Psoas muscle (tissue), 8 donors: ENCODE data around the gene EXD3. TPM values are rescaled to one million over a fixed set of nuclear protein-coding genes. Genes with fewer than 3 reads are reported as not detected.

Experiments
- ATAC-seq, 4 donors: fragments of 200-7000 bp; cut with Tn5 transposase; one replicate each; pipeline ENCODE4 v1.9.1; 2020; ENCODE audit warnings: moderate library complexity in 3 of 4, mild to moderate bottlenecking in 2 of 4
- DNase-seq, 2 donors: peaks; one replicate each; pipeline ENCODE4 v3.0.0-alpha.2; 2020
- H3K27ac ChIP-seq: fragments of 200-600 bp; one replicate; pipeline ENCODE4 v1.8.0; 2022
- H3K27me3 ChIP-seq, 3 donors: fragments of 200-600 bp in 1 of 3; one replicate each; pipeline versions ENCODE4 v1.6.1 to v1.8.0; 2013 to 2022; ENCODE audit warnings: low read length in 2 of 3, mild to moderate bottlenecking in 2 of 3, moderate library complexity in 1 of 3; ENCODE audit not compliant: insufficient read depth in 3 of 3
- H3K36me3 ChIP-seq, 2 donors: fragments of 200-600 bp in 1 of 2; one replicate each; pipeline versions ENCODE4 v1.6.1 to v1.8.0; 2013 to 2022; ENCODE audit warnings: low read depth in 1 of 2, mild to moderate bottlenecking in 1 of 2, moderate library complexity in 1 of 2; ENCODE audit not compliant: insufficient read depth in 1 of 2
- H3K4me1 ChIP-seq: fragments of 200-600 bp; one replicate; pipeline ENCODE4 v1.8.0; 2022
- H3K4me3 ChIP-seq: fragments of 200-600 bp; one replicate; pipeline ENCODE4 v1.8.0; 2022; ENCODE audit warnings: mild to moderate bottlenecking
- H3K9me3 ChIP-seq: fragments of 200-600 bp; one replicate; pipeline ENCODE4 v1.8.0; 2022
- CTCF ChIP-seq: fragments of 200-600 bp; IDR thresholded peaks from one replicate; pipeline ENCODE4 v1.8.0; 2022; ENCODE audit warnings: antibody characterized with exemption
- WGBS, 3 donors: extraction: QIAGEN DNeasy Blood & Tissue Kit; methylation state at CpG; one replicate each; pipeline versions ENCODE4 v1.1.6 to v1.1.7; 2013; 5-methylcytosine and 5-hydroxymethylcytosine counted together
- intact Hi-C, 2 donors: fragments of 100-400 bp; cut with DNase I; formaldehyde crosslinking; loops; one replicate each; pipeline versions ENCODE4 v1.11.0 to v1.14.2; 2022
- polyA plus RNA-seq, 3 donors: library from polyadenylated mRNA; stranded (reverse); fragments of 200-250 nt; gene quantifications; one replicate each; pipeline ENCODE4 v1.2.3, GENCODE V29; 2013
- total RNA-seq, 4 donors: library from RNA; stranded (reverse); fragmentation: NEBNext Ultra II Directional in 2 of 4; extraction: Animal tissue kit (Norgen Biotek cat#: 25700) in 2 of 4; gene quantifications; one replicate each; pipeline versions ENCODE4 v1.2.1 to v1.2.4, GENCODE V29; 2021 to 2023
- donor health status: healthy with polysubstance abuse.
- donor health status: DM: no; HTN: no; CAD: no; lungs with moderate emphysema.
- donor health status: Bipolar disorder and iron deficiency.
- donor health status: healthy.
- donor health status: DM: yes; HTN: yes; CAD: no.
- donor health status: DM: no; HTN: no; CAD: no.
- donor health status: DM: no; HTN: no; CAD: no.
- donor health status: DM: yes; HTN: yes; CAD: no.

The EXD3 gene
- total and polyA plus RNA-seq, 7 donors: 5.7 to 11.2 (median 9.4) TPM

GRCh38 chr9:137318602-137319001 is 104.4 kb downstream of the EXD3 start:
- H3K9me3 ChIP-seq: no peaks in the 10 kb centered on the region
- WGBS, 3 donors: 65 to 76% (median 75%) methylated on average over 18 of the region's 18 CpGs
- TF ChIP-seq CTCF: no peak
- H3K4me1 ChIP-seq: peaks cover 9% of the 10 kb centered on the region
- no peak overlapping the region for H3K4me3 ChIP-seq
- H3K36me3 ChIP-seq: no peaks in the 10 kb centered on the region
- H3K27ac ChIP-seq: peak overlapping the region; percentile 72
- intact Hi-C loops: no loop called here
- no peak for ATAC-seq
- no peak for DNase-seq
- peaks cover 0 to 31% (median 13%) of the 10 kb centered on the region in 3 donors for H3K27me3 ChIP-seq

GRCh38 chr9:137317718-137318511 is 105.0 kb downstream of the EXD3 start:
- 76 to 79% (median 76%) methylated on average over 22 to 24 of the region's 24 CpGs for WGBS, 3 donors
- intact Hi-C loops: no loop called here
- no peaks in the 10 kb centered on the region for H3K9me3 ChIP-seq
- H3K4me1 ChIP-seq: peaks cover 9% of the 10 kb centered on the region
- H3K4me3 ChIP-seq: no peak overlapping the region
- TF ChIP-seq CTCF: no peak
- no peak overlapping the region for H3K27ac ChIP-seq
- ATAC-seq (peak in 1 of 4 donors; percentile 5), DNase-seq (peak in 1 of 2 donors; percentile 49)
- H3K27me3 ChIP-seq: peaks cover 0 to 31% (median 13%) of the 10 kb centered on the region in 3 donors
- no peaks in the 10 kb centered on the region for H3K36me3 ChIP-seq

GRCh38 chr9:137317021-137317717 is 105.8 kb downstream of the EXD3 start:
- TF ChIP-seq CTCF: no peak
- no peaks in the 10 kb centered on the region for H3K36me3 ChIP-seq
- peak in 1 of 2 donors; percentile 42 for DNase-seq
- ATAC-seq: no peak
- WGBS, 3 donors: 89 to 92% (median 90%) methylated on average over 19 of the region's 19 CpGs
- peak overlapping the region; percentile 51 for H3K4me3 ChIP-seq
- no peaks in the 10 kb centered on the region for H3K9me3 ChIP-seq
- peak overlapping the region; percentile 14 for H3K27ac ChIP-seq
- intact Hi-C loops: no loop called here
- H3K27me3 ChIP-seq: peaks cover 0 to 31% (median 13%) of the 10 kb centered on the region in 3 donors
- peaks cover 9% of the 10 kb centered on the region for H3K4me1 ChIP-seq

GRCh38 chr9:137316012-137316981 is 106.7 kb downstream of the EXD3 start:
- H3K9me3 ChIP-seq: no peaks in the 10 kb centered on the region
- WGBS, 3 donors: 6 to 12% (median 10%) methylated on average over 53 to 81 of the region's 83 CpGs
- H3K4me3 ChIP-seq: peak overlapping the region; percentile 51
- no peak for ATAC-seq
- H3K27ac ChIP-seq: peak overlapping the region; percentile 14
- DNase-seq: peak in 1 of 2 donors; percentile 63
- no peak for TF ChIP-seq CTCF
- no peaks in the 10 kb centered on the region for H3K36me3 ChIP-seq
- intact Hi-C loops: no loop called here
- peaks cover 0 to 31% (median 13%) of the 10 kb centered on the region in 3 donors for H3K27me3 ChIP-seq
- peaks cover 9% of the 10 kb centered on the region for H3K4me1 ChIP-seq
